Suppressor macrophage treated with lipopolysaccharide for 4 hours (primary cell): ENCODE data around the gene MVB12B.
"Not testable (repeated sequence)": the region's sequence is repeated elsewhere in the genome, so short reads cannot be mapped to it uniquely, and the experiment has no call there.

Source experiments
- DNase-seq: peaks from one replicate; pipeline ENCODE4 v3.0.0-alpha.2; 2020

The MVB12B gene

DNA sequence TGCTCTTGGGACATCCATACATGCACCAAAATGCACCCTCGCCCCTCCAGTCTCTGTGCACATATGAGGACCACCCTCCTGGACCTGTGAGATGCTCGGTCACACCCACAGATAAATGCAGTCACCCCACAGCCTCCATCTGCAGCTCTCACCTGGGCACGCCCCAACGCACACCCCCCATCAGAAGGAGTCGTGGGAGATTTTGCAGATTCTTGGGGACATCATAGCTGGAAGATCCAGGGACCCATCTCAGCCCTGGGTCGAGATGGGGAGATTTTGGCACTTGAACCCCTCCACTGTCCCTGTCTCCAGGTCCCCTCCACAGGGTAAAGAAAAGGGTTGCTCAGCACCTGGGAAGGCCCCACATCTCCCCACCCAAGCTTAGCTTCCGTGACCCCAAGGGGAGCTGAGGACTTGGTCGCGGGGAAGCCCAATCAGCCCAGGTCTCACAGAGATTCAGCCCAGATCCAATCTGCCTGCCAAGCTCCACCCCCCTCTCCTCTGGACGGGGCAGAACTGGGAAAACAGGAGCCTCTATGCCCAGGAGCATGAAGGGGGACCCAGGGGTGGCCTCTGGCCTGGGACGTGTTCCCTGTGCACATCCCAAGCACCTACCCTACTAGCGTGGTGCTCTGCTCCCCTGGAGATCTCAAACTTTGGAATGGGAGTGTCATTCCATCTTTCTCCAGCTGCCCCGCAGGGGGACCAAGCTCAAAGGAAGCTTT lies 197.9 kb downstream of the MVB12B start:
- DNase-seq = no peak

DNA sequence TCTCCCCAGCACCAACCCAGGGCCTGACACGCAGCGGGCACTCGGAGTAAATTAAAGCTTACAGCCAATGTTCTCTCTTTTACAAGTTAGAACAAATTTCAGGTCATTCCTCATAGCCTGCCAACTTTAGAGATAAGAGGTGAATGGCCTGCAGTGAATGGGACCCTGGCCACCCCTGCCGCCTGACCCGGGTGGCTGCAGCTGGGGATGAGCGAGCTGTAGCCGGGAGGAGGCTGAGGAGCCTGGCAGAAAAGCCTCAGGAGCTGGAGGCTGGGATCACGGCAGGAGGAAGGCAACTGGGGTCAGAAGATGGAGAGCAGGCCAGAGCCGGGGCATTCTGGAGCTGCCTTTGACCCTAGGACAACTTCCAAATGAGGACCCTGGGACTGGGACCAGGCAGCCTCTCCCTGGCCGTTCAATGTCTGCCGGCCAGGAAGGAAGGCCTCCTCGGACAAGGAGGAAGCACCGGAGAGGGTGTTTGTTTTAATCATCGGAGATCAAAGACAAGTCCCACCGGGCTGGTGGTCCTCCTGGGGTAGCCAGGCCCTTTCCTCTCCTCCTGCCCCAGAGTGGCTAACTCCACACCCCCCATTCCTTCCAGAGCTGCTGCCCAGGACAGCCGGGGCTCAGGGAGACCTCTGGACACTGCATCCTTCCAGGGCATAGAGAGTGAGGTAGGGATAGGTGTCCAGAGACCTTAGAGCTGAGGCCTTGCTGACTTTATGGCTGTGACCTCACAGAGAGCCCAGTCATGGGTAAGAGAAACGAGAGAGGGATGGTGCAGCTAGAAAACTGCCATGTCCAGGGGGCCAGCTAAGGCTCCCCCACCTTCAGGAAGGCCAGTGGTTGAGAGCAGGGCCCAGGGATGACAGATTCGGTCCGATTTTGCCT lies 199.8 kb downstream of the MVB12B start:
- DNase-seq = no peak

- DNase-seq = no peak
These were observed 200.6 kb downstream of the MVB12B start for GRCh38 chr9:126527109-126527825.

DNA sequence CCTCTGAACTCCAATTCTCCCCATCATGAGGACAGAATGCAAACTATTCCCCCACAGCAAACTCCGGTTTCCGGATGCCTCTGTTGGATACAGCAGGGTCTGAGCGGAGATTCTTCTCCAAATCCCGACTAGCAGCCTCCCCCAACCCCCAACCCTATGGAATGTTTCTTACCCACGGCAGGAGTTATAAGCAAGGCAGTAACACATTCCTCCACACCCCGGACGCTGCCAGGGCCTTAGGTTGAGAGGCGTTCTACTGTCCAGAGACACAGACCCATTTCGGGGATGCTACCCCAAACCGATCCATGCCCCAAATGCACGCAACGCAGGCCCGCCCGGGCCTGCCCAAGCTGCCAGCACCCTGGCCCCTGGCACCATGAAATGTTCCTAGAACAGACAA lies 201.5 kb downstream of the MVB12B start:
- no peak for DNase-seq

DNA sequence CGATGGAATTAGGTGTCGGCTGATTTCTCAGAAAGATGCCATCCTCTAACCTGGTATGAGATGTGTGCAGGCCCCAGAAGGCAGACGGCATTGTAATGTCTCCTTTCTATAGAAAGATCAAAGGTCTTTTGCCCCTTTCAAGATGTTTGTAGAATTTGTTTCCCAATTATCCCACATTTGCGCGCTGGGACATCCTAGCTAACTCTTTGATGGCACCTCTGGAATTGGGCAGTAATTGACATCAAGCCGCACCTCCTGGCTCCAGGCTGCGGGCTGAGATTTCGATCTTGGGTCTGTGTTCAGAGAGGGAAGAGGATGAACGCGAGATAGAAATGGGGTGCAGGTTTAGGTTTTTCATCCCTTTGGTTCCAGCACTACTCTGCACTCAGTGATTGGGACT lies 202.3 kb downstream of the MVB12B start:
- no peak for DNase-seq

DNA sequence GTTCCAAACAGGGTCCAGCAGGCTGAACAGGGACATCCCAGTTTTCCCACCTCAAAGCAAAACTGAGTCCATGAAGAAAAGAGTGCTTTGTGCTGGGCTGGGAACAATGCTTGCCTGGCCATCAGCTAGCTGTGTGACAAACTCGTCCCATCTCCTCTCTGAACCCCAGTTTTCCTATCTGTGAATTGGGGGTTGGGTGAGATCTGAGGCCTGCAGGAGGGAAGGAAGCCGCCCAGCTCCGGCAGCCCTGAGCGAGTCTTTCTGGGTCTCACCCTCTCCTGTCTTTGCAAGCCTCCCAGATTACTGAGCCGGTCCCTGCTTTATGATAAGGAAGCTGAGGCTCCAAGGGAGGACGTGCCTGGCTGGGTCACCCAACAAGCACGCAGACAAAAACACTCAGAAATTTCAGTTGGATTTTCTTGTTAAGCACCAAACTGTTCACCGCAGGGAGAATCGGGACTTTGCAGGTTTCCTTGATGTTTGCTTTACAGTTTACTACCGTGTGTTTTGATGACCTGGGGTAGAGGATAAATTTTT lies 204.5 kb downstream of the MVB12B start:
- no peak for DNase-seq

GRCh38 chr9:126531591-126531990 lies 205.0 kb downstream of the MVB12B start:
- no peak for DNase-seq

GRCh38 chr9:126532019-126532462 lies 205.4 kb downstream of the MVB12B start:
- no peak for DNase-seq

DNA sequence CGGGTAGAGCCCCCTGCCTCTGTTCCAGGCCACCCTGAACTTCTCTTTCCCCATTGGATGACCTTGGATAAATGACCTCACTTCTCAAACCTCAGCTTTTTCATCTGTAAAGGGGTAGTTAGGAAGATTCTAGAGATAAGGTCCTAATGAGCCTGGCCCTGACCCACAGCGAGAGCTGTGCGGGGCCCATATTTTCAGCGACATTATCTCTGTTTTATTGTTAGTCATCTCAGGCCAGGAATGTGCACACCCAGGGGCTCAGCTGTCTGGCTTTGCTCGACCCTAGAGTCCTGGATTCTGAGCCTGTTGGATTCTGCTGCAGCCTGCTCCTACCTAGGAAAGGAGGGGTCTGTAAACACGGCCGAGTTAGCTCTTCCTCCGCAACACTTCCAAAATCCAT lies 205.9 kb downstream of the MVB12B start:
- no peak for DNase-seq

DNA sequence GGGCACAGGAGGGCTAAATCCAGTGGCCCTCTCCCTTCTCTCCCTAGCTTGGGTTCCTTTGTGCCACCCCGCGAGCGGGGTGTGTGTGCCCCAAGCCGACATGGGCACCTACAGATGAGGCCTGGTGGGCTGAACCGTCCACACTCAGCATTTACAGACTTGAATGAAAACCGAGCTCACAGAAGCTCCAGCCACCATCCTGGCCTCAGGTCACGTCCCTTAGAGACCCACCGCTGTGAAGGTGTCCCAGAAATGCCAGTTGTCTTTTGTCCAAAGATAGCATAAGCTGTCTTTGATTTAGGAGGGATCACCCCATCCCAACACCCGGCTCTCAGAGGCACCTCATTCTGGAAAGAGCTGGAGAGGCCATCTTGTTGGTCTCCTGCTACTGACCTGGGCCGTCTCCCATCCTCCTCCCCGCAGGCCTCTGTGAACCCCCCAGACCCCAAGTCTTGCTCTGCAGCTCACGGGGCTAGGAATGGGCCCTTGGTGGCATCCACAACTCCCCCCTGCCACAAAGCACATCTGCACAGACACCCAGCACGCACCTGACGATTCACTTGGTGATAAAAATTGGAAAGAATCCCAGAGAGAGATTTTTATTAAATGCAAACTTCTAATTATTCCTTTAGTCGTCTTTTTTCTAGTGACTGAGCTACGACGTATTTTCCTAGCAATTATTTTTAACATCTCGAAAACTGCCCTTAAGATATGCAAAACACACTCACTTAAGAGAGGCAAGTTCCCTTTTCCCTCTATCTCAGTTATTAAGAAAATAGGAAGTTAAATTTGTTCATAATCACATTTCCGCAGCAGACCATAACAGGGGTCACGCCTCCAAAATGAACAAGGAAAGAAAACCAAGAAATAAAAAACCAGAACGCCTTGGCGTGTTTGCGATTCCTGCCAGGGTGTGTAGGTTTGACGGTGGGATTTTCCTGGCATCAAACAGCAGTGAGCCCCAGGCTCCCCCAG lies 206.6 kb downstream of the MVB12B start:
- peak; percentile 74 for DNase-seq

DNA sequence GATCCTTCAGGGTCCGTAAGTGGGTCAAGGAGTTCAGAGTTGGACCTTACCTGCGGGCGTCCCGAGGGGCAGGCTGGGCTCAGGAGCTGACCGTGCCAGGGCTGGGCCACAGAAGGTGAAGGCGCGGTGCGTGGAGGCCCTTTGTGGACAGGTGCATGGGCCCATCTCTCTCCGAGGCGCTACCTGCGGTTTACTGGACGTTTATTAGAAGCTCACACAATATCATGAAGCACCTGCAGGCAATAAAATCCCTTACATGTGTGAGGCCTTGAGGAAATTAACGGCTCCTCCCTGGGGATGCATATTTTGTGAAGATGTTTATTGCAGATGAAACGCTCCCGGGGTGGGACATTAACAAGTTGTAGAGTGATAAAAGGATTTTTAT lies 207.3 kb downstream of the MVB12B start:
- DNase-seq = no peak

DNA sequence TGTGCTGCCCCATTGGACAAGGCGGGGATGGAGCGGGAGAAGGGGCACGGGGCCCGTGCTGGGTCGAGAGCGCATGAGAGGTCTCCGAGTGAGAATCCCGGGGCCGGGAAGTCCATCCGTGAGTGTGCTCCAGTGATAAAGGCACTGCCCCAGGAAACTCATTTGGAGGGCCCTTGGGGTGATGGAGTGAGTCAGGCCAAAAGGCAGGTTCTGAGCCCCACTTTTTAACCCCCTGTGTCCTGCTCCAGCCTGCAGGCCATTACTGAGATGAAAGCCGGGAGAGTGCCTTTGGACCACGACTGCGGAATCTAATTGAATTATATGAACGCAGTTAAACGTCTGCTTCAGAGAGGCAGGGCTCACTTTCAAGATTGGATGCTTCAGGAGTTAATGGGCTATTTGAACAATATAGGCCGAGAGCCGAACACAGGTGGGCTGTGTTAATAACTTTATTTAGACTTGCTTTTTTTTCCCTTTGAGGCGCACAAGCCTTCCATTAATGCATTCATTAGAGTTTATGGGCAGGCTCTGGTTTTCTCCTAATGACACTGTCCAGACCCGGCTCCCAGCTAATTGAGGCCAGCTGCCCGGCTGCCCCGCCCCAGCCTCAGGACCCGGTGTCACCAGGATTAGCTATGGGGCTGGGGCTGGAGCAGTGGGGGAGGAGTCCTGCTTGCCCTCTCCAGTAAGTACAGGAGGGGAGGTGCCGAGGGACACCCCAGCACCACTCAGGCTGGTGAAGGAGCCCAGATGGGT lies 208.0 kb downstream of the MVB12B start:
- DNase-seq = no peak

DNA sequence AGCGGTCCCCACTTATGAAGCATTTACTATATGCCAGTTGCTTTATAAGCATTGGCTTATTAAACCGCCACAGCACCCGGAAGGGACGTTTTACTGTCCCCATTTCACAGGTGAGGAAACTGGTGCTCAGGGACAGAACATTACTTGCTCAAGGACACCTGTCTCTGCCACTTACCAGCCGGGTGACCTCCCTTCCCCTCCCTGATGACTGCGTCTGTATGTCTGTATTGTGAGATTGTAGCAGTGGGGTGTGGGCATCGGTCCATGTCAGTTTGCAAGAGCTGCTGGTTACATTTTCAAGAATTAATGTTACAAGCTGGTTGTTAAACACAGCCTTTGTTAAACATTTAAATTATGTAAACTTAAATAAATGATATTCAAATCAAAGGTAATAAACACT lies 209.5 kb downstream of the MVB12B start:
- DNase-seq = no peak

DNA sequence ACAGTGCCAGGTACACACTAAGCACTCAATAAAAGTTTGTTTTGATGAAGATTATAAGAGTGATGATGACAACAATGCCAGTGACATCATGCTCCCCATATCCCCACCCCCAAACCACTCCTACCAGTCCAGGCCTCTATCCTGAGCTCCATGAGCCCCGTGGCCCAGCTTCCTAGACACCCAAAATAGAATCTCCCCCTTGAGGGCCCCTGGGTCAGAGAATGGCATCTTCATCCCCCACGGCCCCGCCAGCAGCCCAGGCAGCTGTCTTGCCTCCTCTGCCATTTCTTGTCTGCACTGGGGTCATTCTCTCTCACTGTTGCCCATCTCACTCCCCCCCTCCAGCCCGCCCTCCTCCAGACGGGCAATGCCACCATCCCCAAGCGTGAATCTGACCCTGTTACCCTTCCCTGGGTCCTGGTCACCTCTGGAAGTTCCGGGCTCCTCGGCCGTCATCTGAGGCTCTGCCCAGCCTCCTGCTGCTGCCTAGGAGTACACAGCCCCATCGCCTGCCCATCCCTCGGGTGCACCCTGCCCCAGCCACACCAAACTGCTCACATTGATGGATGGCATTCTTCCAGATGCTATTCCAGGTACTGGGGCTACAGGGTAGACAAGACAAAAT lies 210.3 kb downstream of the MVB12B start:
- DNase-seq = no peak

DNA sequence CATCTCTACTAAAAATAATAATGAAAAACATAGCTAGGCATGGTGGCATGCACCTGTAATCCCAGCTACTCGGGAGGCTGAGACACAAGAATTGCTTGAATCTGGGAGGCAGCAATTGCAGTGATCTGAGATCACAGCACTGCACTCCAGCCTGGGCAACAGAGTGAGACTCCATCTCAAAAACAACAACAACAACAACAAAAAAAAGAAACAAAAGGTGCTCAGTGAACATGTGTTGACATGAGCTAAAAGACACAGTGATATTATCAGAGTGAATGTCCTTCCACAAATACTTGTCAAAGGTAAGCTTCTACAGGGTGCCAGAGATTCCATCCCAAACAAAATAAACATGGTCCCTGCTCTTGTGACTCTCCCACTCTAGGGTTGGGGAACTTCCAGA lies 211.9 kb downstream of the MVB12B start:
- no peak for DNase-seq

GRCh38 chr9:126540398-126540797 lies 213.8 kb downstream of the MVB12B start:
- DNase-seq = not testable (repeated sequence)

- DNase-seq = no peak
These were observed 216.9 kb downstream of the MVB12B start for GRCh38 chr9:126543490-126543889.

- no peak for DNase-seq
These were observed 218.5 kb downstream of the MVB12B start for GRCh38 chr9:126545106-126545505.

- DNase-seq = no peak
These were observed 219.4 kb downstream of the MVB12B start for GRCh38 chr9:126546036-126546435.

GRCh38 chr9:126548312-126548711 lies 221.7 kb downstream of the MVB12B start:
- no peak for DNase-seq
